HEK293T (cell line): ENCODE data around the gene MEST.

Experiments used
- CTCF ChIA-PET: fragments of 350-600 bp; formaldehyde crosslinking; extraction: SDS; loops from one replicate; lab custom pipeline; 2021; ENCODE audit warnings: antibody characterized with exemption, inconsistent platforms; lab: Yijun Ruan, JAX
- POLR2A ChIA-PET: fragments of 350-600 bp; formaldehyde crosslinking; extraction: SDS; loops from one replicate; lab custom pipeline; 2020; ENCODE audit warnings: antibody characterized with exemption, inconsistent platforms; lab: Yijun Ruan, JAX
- DNase-seq: peaks from one replicate; pipeline ENCODE4 v3.0.0; 2012; ENCODE audit warnings: mixed read lengths; ENCODE audit errors: extremely low spot score
- ARNT ChIP-seq: fragments of 450-650 bp; IDR thresholded peaks from 2 replicates; pipeline ENCODE4 v1.6.1; 2017; ENCODE audit warnings: mild to moderate bottlenecking
- BHLHE40 ChIP-seq: fragments of 450-650 bp; IDR thresholded peaks from 2 replicates; pipeline ENCODE4 v1.6.1; 2016; ENCODE audit warnings: mild to moderate bottlenecking, moderate library complexity, borderline replicate concordance
- CTBP1 ChIP-seq: fragments of 450-650 bp; IDR thresholded peaks from 2 replicates; pipeline ENCODE4 v1.6.1; 2016; ENCODE audit warnings: borderline replicate concordance
- ELF4 ChIP-seq: fragments of 450-650 bp; IDR thresholded peaks from 2 replicates; pipeline ENCODE4 v1.6.1; 2017; ENCODE audit warnings: antibody characterized with exemption
- FOXA1 ChIP-seq: fragments of 450-650 bp; IDR thresholded peaks from 2 replicates; pipeline ENCODE4 v1.6.1; 2016; ENCODE audit warnings: mild to moderate bottlenecking
- FOXK2 ChIP-seq: fragments of 450-650 bp; IDR thresholded peaks from 2 replicates; pipeline ENCODE4 v1.6.1; 2016; ENCODE audit warnings: mild to moderate bottlenecking
- FOXM1 ChIP-seq: fragments of 450-650 bp; IDR thresholded peaks from 2 replicates; pipeline ENCODE4 v1.6.1; 2017; ENCODE audit warnings: mild to moderate bottlenecking, borderline replicate concordance
- HDGF ChIP-seq: fragments of 450-650 bp; IDR thresholded peaks from 2 replicates; pipeline ENCODE4 v1.6.1; 2017; ENCODE audit warnings: antibody characterized with exemption, borderline replicate concordance
- L3MBTL2 ChIP-seq: fragments of 450-650 bp; conservative IDR thresholded peaks from 2 replicates; pipeline ENCODE4 v1.6.1; 2016; ENCODE audit warnings: mild to moderate bottlenecking
- LEF1 ChIP-seq: fragments of 450-650 bp; IDR thresholded peaks from 2 replicates; pipeline ENCODE4 v1.6.1; 2017; ENCODE audit warnings: mild to moderate bottlenecking, borderline replicate concordance
- NFRKB ChIP-seq: fragments of 450-650 bp; IDR thresholded peaks from 2 replicates; pipeline ENCODE4 v1.6.1; 2016; ENCODE audit warnings: mild to moderate bottlenecking, moderate library complexity
- PKNOX1 ChIP-seq: fragments of 450-650 bp; IDR thresholded peaks from 2 replicates; pipeline ENCODE4 v1.6.1; 2016
- SP1 ChIP-seq: fragments of 450-650 bp; IDR thresholded peaks from 2 replicates; pipeline ENCODE4 v1.6.1; 2017
- SUZ12 ChIP-seq: fragments of 450-650 bp; IDR thresholded peaks from 2 replicates; pipeline ENCODE4 v1.6.1; 2016; ENCODE audit warnings: mild to moderate bottlenecking
- TARDBP ChIP-seq: fragments of 450-650 bp; IDR thresholded peaks from 2 replicates; pipeline ENCODE4 v1.6.1; 2016
- ZNF384 ChIP-seq: fragments of 450-650 bp; IDR thresholded peaks from 2 replicates; pipeline ENCODE4 v1.6.1; 2016

MEST gene

GRCh38 chr7:130452951-130453350, 38.9 kb upstream of the MEST start:
- TF ChIP-seq ZNF384, result no peak
- TF ChIP-seq CTBP1, result no peak
- TF ChIP-seq FOXM1, result no peak
- TF ChIP-seq ELF4, result no peak
- no peak for TF ChIP-seq SP1
- TF ChIP-seq BHLHE40, result no peak
- TF ChIP-seq PKNOX1, result no peak
- no peak for TF ChIP-seq TARDBP
- no peak for TF ChIP-seq HDGF
- no peak for TF ChIP-seq FOXA1
- no peak for TF ChIP-seq FOXK2
- TF ChIP-seq LEF1, result no peak
- no peak for TF ChIP-seq SUZ12
- no peak for TF ChIP-seq ARNT
- CTCF ChIA-PET, result no interaction called here
- DNase-seq, result no peak
- POLR2A ChIA-PET, result no interaction called here

- ChIA-PET POLR2A (no interaction called here), CTCF (no interaction called here)
- DNase-seq, result no peak
- TF ChIP-seq BHLHE40 (no peak), LEF1 (no peak)
Measured at GRCh38 chr7:130454959-130455358, 36.9 kb upstream of the MEST start.

- CTCF ChIA-PET, result no interaction called here
- no peak for TF ChIP-seq HDGF
- TF ChIP-seq L3MBTL2, result no peak
- no peak for TF ChIP-seq CTBP1
- no peak for TF ChIP-seq FOXM1
- TF ChIP-seq PKNOX1, result no peak
- TF ChIP-seq ZNF384, result no peak
- TF ChIP-seq ARNT, result no peak
- TF ChIP-seq NFRKB, result no peak
- no peak for TF ChIP-seq ELF4
- TF ChIP-seq BHLHE40, result no peak
- no peak for TF ChIP-seq LEF1
- TF ChIP-seq SP1, result no peak
- no peak for TF ChIP-seq TARDBP
- TF ChIP-seq SUZ12, result no peak
- TF ChIP-seq FOXA1, result no peak
- no peak for TF ChIP-seq FOXK2
- no peak for DNase-seq
- POLR2A ChIA-PET, result no interaction called here
Measured at GRCh38 chr7:130458257-130458656, 33.6 kb upstream of the MEST start.

GRCh38 chr7:130461272-130461671, 30.6 kb upstream of the MEST start:
- no peak for DNase-seq
- ChIA-PET POLR2A (no interaction called here), CTCF (no interaction called here)
- TF ChIP-seq ZNF384 (no peak), ELF4 (no peak), BHLHE40 (no peak), SUZ12 (no peak), L3MBTL2 (no peak), LEF1 (no peak), FOXK2 (no peak), FOXM1 (no peak), TARDBP (no peak)

- ChIA-PET POLR2A (no interaction called here), CTCF (no interaction called here)
- no peak for DNase-seq
- no peak for TF ChIP-seq SUZ12
- TF ChIP-seq FOXM1, result no peak
- no peak for TF ChIP-seq ZNF384
- TF ChIP-seq NFRKB, result no peak
- TF ChIP-seq BHLHE40, result no peak
- TF ChIP-seq CTBP1, result no peak
- no peak for TF ChIP-seq HDGF
- TF ChIP-seq FOXA1, result no peak
- TF ChIP-seq SP1, result no peak
- TF ChIP-seq FOXK2, result no peak
- no peak for TF ChIP-seq ELF4
- no peak for TF ChIP-seq L3MBTL2
- TF ChIP-seq ARNT, result no peak
- no peak for TF ChIP-seq TARDBP
- TF ChIP-seq LEF1, result no peak
- no peak for TF ChIP-seq PKNOX1
Measured at GRCh38 chr7:130463553-130464434, 28.1 kb upstream of the MEST start.

- CTCF ChIA-PET, result no interaction called here
- DNase-seq, result no peak
- no peak for TF ChIP-seq ELF4
- no peak for TF ChIP-seq SP1
- TF ChIP-seq ZNF384, result no peak
- TF ChIP-seq SUZ12, result no peak
- no peak for TF ChIP-seq L3MBTL2
- no peak for TF ChIP-seq FOXK2
- no peak for TF ChIP-seq LEF1
- TF ChIP-seq BHLHE40, result no peak
- no peak for TF ChIP-seq TARDBP
- no peak for TF ChIP-seq HDGF
- no peak for TF ChIP-seq ARNT
- no peak for TF ChIP-seq CTBP1
- no peak for TF ChIP-seq NFRKB
- no peak for TF ChIP-seq PKNOX1
- no peak for TF ChIP-seq FOXM1
- no peak for TF ChIP-seq FOXA1
- POLR2A ChIA-PET, result no interaction called here
Measured at GRCh38 chr7:130468612-130469011, 23.3 kb upstream of the MEST start.
